H1 (cell line): ENCODE data around the gene ARHGAP28. TPM values are rescaled to one million over a fixed set of nuclear protein-coding genes. Genes with fewer than 3 reads are reported as not detected.

Experiments
- CHD7 ChIP-seq: fragments of 300-600 bp; sonication (generic); IDR thresholded peaks from 2 replicates; pipeline ENCODE4 v1.7.1; 2012; ENCODE audit warnings: low read length, moderate library complexity, mild to moderate bottlenecking, inconsistent platforms; ENCODE audit not compliant: insufficient replicate concordance
- KDM5A ChIP-seq: fragments of 200-600 bp; IDR thresholded peaks from 2 replicates; pipeline ENCODE4 v1.7.1; 2012; ENCODE audit warnings: mild to moderate bottlenecking, low read length, inconsistent platforms, mixed read lengths
- PHF8 ChIP-seq: fragments of 200-600 bp; sonication (generic); conservative IDR thresholded peaks from 2 replicates; pipeline ENCODE4 v1.7.1; 2012; ENCODE audit warnings: low read depth, mild to moderate bottlenecking, inconsistent platforms, low read length, moderate library complexity
- polyA plus RNA-seq, 7 experiments: library from polyadenylated mRNA; depleted of rRNA in 3 of 7; stranded (reverse) in 5 of 7; unstranded in 2 of 7; fragments of >200 nt in 5 of 7; fragments of 200-250 nt in 2 of 7; gene quantifications; 1 replicate in 5 of 7; 2 replicates in 1 of 7; 4 replicates in 1 of 7; pipeline versions ENCODE4 v1.2.1 to v1.2.3, GENCODE V29; 2011 to 2013; ENCODE audit warnings: missing spikeins in 2 of 7, mixed read lengths in 2 of 7
- total RNA-seq: library from RNA; stranded (reverse); fragmentation: NEBNext Ultra II Directional; extraction: Animal tissue kit (Norgen Biotek cat#: 25700); gene quantifications from 2 replicates; pipeline ENCODE4 v1.2.1, GENCODE V29; 2021

Gene ARHGAP28
- total and polyA plus RNA-seq, 2 of the 8 experiments (the other 6 are each of a cell fraction or from before 2014, with no cell fraction given): 2.9 to 14.4 TPM

- TF ChIP-seq CHD7 (no peak), KDM5A (no peak), PHF8 (no peak)
Observed at GRCh38 chr18:6929370-6930102, 200.0 kb downstream of the ARHGAP28 start (continued).
